ENCODE measurements around the gene SLC35F1.

SLC35F1 gene

DNA sequence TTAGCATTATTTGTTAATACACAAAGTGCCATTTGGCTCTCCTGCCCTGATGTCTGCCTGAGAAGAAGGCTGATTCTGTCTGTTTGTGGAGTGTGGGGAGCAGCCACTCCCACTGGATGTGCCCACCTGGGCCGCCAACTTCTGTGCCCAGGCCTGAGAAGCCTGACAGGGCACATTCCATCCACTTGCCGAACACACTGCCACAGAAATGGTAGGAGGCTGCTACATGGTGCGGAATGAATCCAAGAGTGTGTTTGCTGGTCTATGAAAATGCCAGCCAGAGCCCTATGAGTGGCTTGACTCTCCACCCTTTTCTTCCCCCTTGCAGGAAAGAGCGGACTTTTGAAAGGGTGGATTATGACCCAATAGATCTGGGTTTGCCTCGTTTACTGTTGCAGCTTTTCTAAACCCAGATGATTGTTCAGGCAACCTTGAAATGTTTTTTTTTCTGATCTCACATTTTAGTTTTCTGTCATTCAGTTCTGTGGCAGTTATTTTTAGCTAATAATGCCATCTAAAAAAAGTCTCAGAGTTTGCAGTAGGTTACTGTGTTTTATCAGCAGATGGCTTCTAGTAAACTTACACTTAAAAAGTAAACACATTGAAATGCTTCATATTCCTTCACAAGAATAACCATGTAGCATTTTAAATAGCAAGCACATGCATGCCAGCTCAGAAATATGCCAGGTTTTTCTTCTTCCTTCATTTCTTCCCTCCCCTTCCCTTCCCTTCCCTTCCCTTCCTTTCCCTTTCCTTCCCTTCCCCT, 196.5 kb downstream of the SLC35F1 start:
- no peak for DNase-seq (ENCODE audit: low read depth in 1 of 2, low spot score in 1 of 2)

DNA sequence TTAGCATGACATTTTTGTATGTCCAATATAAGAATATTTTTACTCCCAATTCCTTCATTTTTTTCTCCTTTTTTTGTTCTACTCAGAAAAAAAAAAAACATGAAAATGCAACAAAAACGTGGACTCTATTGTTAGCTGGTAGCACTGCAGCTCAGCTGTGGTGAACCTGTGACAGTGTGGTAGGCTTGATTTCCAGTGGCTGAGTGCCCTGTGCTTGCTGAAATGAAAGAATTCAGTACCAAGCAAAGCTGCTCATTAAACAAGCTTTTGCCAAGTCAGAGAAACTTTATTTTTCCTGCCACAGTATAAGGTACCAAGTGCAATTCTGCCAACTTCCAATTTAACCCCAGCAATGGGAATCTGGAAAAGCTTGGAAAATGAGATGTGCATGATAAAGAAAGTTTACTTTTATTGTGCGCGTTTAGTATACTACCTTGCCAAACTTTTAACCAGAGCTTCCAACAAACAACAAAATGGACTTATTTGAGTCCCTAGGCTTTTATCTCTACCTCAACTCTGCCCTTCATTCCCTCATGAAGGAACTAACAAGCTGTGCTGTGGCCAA, 215.2 kb downstream of the SLC35F1 start:
- no peak for DNase-seq (ENCODE audit: low read depth in 1 of 2, low spot score in 1 of 2)

DNA sequence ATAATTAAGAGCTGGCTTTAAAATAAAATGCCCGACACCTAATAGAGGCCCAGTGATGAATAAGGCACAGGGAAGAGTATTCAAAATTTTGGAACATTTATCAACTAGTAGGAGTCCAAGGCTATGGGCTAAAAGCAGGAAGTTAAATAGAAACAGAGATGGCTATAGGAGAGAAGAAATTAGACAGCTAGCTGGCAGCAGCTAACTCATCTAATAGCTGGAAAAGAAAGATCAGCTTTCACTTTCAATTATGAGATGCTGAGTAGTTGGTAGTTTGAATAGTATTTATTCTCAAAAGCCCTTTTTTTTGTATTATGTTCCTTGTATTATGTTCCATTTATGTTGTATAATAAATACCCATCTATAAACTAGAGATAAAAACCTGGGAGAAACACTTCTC, 215.7 kb downstream of the SLC35F1 start:
- no peak for DNase-seq (ENCODE audit: low read depth in 1 of 2, low spot score in 1 of 2)

DNA sequence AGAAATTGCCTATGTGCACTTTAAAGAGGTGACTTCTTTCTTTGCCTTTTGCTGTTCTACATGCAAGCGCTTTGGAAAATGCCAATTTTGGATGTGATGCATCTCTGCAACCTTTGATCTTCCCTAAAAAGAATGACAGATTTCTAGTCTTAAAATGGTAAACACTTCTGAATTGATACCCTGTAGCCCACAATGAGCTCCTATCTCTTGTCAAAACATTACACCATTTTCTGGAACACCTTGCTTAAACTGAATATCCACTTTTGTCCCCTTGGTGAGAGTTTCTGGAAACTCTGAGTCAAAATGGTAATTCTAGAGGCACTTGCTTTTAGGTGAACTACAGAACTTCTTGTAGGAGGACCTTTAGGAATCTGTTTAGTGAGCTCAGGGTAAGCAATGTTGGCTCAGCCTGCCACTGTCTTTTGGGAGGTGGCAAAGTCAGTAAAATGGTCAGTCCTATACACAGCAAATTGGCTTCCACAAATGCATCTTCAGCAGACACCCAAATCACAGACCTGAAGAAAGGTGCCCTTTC, 216.5 kb downstream of the SLC35F1 start:
- no peak for DNase-seq (ENCODE audit: low read depth in 1 of 2, low spot score in 1 of 2)

DNA sequence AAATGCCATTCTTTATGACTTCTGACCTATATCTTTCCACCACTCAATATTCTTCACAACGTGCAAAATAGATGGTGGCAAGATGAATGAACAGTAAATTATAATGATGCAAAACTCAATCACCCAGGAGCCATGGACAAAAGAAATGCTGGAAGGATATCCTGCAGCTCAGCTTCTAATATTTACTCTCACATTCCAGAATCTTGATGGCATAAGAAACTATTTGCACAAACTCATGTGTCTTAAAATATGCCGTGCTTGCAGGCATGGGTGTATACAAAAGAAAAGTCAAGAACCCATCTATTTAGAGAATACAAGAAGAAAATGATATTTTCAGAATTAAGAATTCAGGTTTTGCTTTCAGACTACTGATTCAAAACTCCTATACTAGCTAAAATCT, 217.8 kb downstream of the SLC35F1 start:
- DNase-seq (ENCODE audit: low read depth in 1 of 2, low spot score in 1 of 2): no peak

DNA sequence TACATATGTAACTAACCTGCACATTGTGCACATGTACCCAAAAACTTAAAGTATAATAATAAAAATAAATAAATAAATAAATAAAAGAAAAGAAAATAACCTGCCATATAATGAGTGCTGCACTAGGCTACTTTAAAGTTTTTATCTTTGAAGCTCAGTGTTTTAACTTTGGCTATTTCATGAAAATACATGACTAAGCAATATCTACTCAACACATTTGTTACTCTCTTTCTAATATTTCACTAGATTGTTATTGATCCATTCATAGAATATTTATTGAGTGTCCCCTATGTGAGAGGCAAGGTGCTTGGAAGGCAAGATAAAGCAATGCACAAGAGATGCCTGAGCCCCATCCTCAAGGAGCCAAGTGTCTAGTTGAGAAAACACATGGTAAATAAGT, 221.7 kb downstream of the SLC35F1 start:
- DNase-seq (ENCODE audit: low read depth in 1 of 2, low spot score in 1 of 2): no peak

DNA sequence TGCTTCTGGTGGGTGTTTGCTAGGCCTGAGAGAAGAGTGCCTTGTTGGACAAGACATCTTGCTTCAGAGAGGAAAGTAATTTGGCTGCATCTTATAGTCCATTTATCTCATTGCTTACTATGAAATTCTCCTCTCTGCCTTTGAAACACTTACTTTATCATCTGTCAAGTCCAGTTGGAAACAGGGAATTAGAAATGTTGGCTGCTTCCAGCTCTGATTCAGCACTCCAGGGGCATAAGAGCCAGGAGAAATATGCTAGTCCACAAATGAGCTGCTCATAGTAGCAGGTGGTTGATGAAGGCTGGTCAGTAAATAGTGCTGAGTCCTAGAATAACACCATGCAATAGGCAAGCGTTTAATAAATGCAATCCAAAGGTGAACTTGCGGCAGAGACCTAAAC, 227.1 kb downstream of the SLC35F1 start:
- no peak for DNase-seq (ENCODE audit: low read depth in 1 of 2, low spot score in 1 of 2)

DNA sequence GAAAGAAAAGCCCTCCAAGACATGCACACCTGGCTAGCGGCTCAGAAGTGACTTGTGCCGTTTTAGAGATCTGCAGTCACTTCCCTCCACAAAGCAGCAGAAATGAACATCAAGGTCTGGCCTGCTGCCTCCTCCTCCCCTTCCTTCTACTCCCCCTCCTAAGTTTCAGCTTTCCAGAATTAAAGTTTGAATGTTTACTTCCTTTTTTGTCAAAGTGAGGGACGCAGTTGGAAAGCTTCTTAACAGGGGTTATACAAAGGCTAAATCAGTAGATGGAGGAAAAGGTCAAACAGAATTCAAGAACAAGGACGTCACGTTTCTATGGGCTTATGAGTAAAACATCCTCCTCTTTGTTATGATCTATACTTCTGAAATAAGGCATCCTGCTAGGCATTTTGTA, 227.7 kb downstream of the SLC35F1 start:
- no peak for DNase-seq (ENCODE audit: low read depth in 1 of 2, low spot score in 1 of 2)

DNA sequence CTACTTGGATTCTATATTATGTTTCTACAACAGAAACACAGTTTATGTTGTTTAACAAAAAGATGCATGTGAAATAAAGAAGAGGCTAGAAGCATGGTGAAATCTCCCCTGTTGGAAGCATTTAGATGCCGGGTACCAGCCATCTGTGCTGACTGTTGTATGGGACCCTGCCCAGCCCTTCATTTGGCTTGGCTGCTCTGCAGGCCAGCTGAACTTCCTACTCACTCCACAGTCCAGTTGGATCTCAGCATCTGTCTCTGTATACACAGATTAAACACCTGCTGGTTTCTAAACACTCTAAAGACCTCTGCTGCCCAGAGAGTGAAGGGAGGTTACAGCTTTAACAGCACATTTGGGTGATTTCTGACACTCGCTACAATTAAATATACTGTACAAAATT, 228.3 kb downstream of the SLC35F1 start:
- no peak for DNase-seq (ENCODE audit: low read depth in 1 of 2, low spot score in 1 of 2)

DNA sequence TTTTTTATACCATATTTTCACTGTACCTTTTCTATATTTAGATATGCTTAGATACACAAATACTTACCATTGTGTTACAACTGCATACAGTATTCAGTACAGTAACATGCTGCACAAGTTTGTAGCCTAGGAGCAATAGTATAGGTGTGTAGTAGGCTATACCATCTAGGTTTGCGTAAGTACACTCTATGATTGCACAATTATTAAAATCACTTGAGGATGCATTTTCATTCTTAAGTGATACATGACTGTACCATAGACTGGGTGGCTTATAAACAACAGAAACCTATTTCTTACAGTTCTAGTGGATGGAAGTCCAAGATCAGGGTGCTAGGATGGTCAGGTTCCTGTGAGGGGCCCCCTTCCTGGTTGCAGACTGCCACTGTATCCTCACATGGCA, 234.1 kb downstream of the SLC35F1 start:
- no peak for DNase-seq (ENCODE audit: low read depth in 1 of 2, low spot score in 1 of 2)

DNA sequence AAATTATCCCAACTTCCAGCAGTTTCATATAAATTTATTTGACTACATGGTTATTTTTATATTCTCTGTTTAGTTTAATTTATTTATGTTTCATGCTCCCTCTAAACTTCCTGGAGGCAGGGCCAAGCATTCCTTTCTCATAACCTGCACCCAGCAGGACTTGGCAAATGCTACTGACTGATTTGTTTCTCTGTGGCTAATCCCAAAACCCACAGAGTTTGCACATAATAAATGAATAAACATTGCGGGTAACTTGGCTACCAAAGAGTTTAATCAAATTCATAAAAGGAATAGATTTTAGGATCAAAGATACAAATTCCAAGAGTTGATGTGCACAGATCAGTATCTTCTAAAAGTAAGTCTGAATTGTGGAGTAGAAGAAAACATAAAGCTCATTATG, 239.5 kb downstream of the SLC35F1 start:
- DNase-seq (ENCODE audit: low read depth in 1 of 2, low spot score in 1 of 2): no peak

DNA sequence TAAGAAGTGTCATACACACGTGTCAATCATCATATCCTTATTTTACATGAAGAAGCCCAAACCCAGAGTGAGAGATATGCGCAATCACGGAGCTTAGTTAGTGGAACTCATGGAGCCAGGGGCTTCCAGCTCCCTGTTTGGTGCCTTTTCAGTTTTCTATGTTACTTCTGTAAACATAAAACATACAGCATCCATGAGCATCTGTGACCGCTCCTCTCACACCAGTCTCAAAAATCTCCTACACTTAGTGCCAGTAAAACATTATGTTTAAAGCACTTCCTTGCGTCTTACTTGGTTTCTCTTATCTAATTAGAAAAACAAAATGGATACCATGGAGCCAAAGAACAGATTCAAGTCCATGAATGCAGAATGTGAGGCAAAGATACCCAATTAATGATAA, 240.4 kb downstream of the SLC35F1 start:
- no peak for DNase-seq (ENCODE audit: low read depth in 1 of 2, low spot score in 1 of 2)

DNA sequence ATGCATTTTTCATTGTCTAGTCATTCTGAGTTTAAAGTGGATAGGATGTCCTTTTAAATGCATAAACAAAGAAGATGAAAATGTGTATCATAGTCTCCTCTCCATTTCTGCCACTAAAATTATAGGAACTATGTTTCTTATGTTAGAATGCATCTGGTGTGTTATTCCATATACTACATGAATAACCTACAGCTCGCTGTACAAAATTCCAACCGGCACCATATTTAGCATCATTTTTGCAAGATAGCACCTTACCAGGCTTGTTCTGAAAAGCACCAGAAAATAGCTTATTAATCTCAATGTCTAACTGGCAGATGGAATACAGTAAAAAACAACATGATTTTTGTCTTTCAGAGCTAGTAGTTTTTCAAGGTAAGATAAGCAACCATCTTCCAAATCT, 241.5 kb downstream of the SLC35F1 start:
- no peak for DNase-seq (ENCODE audit: low read depth in 1 of 2, low spot score in 1 of 2)

DNA sequence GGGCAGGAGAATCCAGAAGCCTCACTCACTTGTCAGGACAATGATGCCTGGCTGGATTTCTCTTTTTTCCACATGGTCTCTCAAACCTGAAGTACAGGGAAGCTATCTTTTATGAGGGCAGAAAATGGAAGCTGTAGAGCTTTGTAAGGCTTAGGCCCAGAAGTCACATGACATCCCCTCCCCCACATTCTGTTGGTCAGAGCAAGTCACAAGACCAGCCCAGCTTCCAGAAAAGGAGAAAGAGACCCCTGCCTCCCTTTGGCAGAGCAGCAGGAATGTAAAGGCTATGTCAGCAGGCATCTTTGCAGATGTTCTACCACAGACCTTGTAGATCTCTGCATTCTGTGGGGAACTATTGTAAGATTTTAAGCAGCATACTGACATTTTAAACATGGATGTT, 245.5 kb downstream of the SLC35F1 start:
- DNase-seq (ENCODE audit: low read depth in 1 of 2, low spot score in 1 of 2): no peak

DNA sequence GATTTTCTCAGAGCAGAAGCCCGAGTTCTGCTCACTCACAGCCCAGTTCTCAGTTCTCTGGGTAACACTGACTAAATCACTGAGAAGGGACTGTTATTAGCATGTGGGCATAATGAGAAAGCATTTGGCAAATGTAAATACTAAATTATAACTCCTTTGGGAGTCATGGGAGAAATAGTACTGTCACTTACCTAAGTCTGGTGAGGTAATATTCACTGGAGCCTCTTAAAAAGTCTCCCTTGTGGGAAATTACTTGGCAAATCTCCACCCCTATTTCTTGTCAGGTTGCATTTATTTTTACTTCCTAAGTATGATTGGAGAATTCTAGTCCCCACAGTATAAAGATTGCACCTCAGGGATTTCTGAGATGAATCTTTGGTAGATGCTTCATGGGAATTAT, 254.3 kb downstream of the SLC35F1 start:
- DNase-seq (ENCODE audit: low read depth in 1 of 2, low spot score in 1 of 2): no peak

DNA sequence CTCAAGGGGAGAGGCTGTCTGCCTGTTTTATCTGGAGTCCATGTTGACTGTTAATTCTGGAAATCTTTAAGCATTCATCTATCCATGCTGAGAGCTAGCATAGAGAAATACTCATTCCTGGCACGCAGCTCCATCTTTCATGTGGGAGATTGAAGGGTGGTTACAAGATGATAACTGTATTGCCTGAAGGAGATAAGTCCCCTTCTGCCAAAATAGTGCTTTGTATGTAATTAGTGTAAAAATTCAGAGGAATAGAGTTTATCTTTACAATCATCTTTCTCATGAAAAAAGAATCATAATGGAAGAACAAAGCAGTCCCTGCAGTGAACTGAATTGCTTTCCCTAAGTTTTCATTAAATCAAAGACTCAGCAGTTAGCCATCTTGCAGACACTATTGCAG, 256.5 kb downstream of the SLC35F1 start:
- no peak for DNase-seq (ENCODE audit: low read depth in 1 of 2, low spot score in 1 of 2)

DNA sequence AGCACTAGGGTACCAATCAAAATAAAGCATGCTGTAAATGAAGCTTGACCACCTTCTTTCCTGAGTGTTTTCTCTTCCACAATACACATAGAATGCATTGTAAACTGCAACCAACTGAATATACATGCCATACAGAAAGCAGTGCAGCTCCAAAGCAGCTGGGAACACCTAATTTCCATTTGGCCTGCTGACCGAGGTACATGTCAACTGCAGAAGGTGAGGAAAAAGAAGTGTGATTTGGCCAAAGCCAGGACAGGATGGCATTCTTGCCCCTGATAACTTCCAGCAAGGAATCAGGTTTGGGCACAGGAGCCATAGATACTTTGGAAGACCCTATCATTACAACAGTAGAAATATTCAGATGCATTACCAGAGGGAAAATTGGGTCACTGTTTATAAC, 258.4 kb downstream of the SLC35F1 start:
- no peak for DNase-seq (ENCODE audit: low read depth in 1 of 2, low spot score in 1 of 2)

DNA sequence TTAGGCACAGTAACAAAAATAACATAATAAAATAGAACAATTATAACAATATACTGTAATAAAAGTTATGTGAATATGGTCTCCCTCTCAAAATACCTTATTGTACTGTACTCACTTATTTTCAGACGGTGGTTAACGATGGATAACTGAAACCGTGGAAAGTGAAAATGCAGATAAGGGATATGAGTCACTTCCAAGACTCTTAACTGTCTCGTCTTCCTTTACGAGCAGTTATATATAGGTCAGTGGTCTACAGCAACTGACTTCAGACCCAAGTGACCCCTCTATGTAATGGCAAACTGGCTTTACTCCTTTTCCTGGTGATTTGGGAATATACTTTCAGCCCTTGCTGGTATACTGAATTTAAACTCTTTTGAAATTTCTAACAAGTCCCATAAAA, 261.4 kb downstream of the SLC35F1 start:
- DNase-seq (ENCODE audit: low read depth in 1 of 2, low spot score in 1 of 2): no peak

DNA sequence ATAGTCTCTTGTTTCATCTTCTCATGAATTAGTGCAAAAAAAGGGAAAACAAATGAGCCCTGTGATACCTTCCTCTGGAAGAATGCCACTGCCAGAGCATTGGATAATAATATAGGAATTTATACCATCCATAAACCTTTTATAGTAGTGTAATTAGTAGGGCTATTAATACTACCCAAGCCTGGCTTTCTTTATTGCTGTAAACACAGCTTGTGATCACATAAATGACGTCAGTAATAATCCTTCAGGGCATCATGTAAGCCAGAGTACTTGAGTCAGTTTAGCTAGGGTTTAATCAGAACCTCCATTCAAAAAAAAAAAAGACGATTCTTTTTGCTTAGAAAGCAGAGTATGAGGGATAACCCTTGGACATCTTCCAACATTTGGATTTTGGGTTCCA, 264.8 kb downstream of the SLC35F1 start:
- no peak for DNase-seq (ENCODE audit: low read depth in 1 of 2, low spot score in 1 of 2)

DNA sequence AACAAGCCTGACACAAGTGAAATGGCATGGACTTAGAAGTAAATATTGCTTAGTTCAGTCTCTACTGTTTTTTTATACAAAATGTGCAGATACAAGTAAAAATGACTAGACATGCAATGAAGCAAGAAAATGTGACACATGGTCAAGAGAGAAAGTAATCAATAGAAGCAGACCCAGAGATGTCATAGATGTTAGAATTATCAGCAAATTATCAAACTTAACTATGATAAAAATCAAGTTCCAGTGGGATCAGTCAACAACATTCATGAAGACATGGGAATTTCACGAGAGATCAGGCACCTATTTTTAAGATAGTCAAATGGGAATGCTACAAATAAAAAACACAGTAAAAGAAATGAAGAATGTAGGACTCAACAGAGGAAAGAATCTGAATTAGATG, 267.0 kb downstream of the SLC35F1 start:
- no peak for DNase-seq (ENCODE audit: low read depth in 1 of 2, low spot score in 1 of 2)

DNA sequence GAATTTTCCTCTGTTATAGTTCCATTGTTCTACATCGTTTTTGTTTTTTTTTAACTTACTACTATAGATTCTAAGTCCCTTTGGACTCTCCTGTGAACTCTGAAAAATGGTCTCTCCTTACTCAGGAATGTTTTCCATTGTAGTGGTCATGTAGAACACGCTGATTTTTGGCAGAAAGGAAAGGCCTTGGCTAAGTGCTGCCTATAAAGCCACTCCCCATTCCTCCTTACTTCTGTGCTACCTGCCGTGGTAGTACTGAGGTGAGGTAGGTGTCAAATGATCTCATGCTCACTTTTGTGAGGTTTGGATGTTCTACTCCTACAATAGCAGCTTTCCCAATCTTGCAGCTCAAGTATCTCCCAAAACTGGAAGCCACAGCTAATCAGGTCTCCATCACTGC, 270.7 kb downstream of the SLC35F1 start:
- no peak for DNase-seq (ENCODE audit: low read depth in 1 of 2, low spot score in 1 of 2)

DNA sequence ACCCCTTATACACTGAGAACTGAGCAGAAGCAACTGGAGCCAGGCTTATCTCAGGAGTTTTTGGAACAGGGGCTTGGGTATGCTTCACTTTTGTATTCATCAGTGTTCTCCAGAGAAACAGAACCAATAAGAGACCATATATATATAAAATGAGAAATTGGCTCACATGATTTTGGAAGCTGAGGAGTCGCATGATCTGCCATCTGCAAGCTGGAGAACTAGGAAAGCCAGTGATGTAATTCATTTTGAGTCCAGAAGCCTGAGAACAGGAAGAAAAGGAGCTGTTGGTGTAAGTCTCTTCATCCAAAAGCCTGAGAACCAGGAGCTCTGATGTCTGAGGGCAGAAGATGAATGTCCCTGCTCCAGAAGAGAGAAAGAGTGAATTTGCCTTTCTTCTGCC, 272.0 kb downstream of the SLC35F1 start:
- DNase-seq (ENCODE audit: low read depth in 1 of 2, low spot score in 1 of 2): no peak
